Transverse colon (tissue), 4 donors: ENCODE results near the gene AGAP1.

Experiments
- CTCF ChIP-seq, 5 experiments: fragments of 200-600 bp in 3 of 5; fragments of 450-650 bp in 2 of 5; sonication (generic) in 3 of 5; IDR thresholded peaks; 1 replicate in 2 of 5; 2 replicates in 3 of 5; pipeline ENCODE4 v1.5.1; 2016 to 2017; ENCODE audit warnings: antibody characterized with exemption in 5 of 5, inconsistent platforms in 3 of 5, mild to moderate bottlenecking in 2 of 5, moderate library complexity in 1 of 5
- EP300 ChIP-seq: sonication (generic); formaldehyde crosslinking; IDR thresholded peaks from one replicate; pipeline ENCODE4 v1.6.1; 2017; ENCODE audit warnings: antibody characterized with exemption, low read depth
- POLR2A ChIP-seq: fragments of 450-650 bp; IDR thresholded peaks from one replicate; pipeline ENCODE4 v1.6.1; 2016; ENCODE audit warnings: antibody characterized with exemption, mild to moderate bottlenecking, moderate library complexity
- POLR2AphosphoS5 ChIP-seq, 3 donors: sonication (generic); formaldehyde crosslinking; IDR thresholded peaks; one replicate each; pipeline ENCODE4 v1.6.1; 2016; ENCODE audit warnings: antibody characterized with exemption in 3 of 3

DNA sequence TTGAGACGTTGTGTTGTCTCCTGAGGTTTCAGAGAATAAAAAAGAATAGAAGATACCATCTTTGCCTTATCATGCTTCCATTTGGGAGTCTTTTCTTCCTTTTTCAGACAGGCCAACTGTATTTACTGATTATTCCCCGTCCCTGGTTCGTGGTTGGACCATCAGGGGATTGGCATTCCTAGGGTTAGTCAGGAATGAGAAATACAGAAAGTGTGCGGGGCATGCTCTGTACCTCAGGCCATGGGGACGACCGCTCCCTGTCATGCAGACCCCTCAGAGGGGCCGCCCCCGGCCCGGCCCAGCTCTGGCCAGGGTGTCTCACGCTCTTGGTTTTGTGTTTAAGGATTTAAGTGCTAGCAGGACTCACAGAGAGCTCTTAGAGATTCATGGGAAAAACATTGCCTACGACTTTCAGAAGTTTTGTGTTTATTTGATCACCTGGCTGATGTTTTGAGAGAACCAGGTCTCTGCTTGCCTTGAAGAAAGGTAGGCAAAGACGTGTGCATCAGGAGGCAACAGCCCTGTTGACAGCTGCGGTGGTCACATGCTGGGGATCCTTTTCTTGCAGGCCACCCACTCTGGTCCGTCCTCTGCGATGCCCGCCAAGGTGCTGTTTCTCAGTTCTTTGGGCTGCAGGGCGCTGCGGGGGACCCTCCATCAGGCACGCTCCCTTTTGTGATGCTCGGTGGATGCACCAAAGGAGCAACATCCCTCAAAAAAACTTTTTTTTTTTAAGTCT lies 317.8 kb downstream of the AGAP1 start:
- TF ChIP-seq CTCF (IDR thresholded peaks at IDR 0.05): no peak
- no peak for TF ChIP-seq POLR2A
- no peak for TF ChIP-seq EP300
- no peak for TF ChIP-seq POLR2AphosphoS5 (IDR thresholded peaks at IDR 0.05)
